WTC11 (cell line): ENCODE data around the gene ATP11A. TPM values are rescaled to one million over a fixed set of nuclear protein-coding genes. Genes with fewer than 3 reads are reported as not detected.

Experiments used
- ATAC-seq: fragments of 200-7000 bp; cut with Tn5 transposase; 2 replicates; pipeline ENCODE4 v1.10.0; 2021; ENCODE audit warnings: mild to moderate bottlenecking, moderate library complexity
- CTCF ChIA-PET: fragments of 300-600 bp; sonication (Branson Sonifier 250); formaldehyde crosslinking; loops from one replicate; lab custom pipeline; 2021; ENCODE audit warnings: antibody characterized with exemption; lab: Charles Lee
- POLR2A ChIA-PET: fragments of 350-600 bp; sonication (Branson Sonifier 250); formaldehyde crosslinking; loops from one replicate; lab custom pipeline; 2021; ENCODE audit warnings: antibody characterized with exemption; lab: Charles Lee
- DNase-seq: peaks from one replicate; pipeline ENCODE4 v3.0.0; 2021; ENCODE audit warnings: low spot score
- H3K27ac Mint-ChIP-seq: 2 replicates; pipeline ENCODE4 v1.8.0; 2021; ENCODE audit warnings: mixed read lengths
- H3K27me3 Mint-ChIP-seq: 2 replicates; pipeline ENCODE4 v1.8.0; 2021; ENCODE audit warnings: low read depth, mild to moderate bottlenecking, moderate library complexity, mixed read lengths
- H3K36me3 Mint-ChIP-seq: 2 replicates; pipeline ENCODE4 v1.8.0; 2021; ENCODE audit warnings: mixed read lengths
- H3K4me1 Mint-ChIP-seq: 2 replicates; pipeline ENCODE4 v1.8.0; 2022; ENCODE audit warnings: mixed read lengths
- H3K4me3 Mint-ChIP-seq: 2 replicates; pipeline ENCODE4 v1.8.0; 2021; ENCODE audit warnings: mild to moderate bottlenecking, moderate library complexity, mixed read lengths
- H3K9me3 Mint-ChIP-seq: 2 replicates; pipeline ENCODE4 v1.8.0; 2021; ENCODE audit warnings: mixed read lengths
- ERG ChIP-seq: fragments of 250-450 bp; sonication (Bioruptor Pico); IDR thresholded peaks from 2 replicates; pipeline ENCODE4 v1.8.0; 2021; ENCODE audit warnings: mild to moderate bottlenecking
- ESRRA ChIP-seq: sonication (generic); formaldehyde crosslinking; IDR thresholded peaks from 2 replicates; pipeline ENCODE4 v1.8.1; 2022; ENCODE audit warnings: mild to moderate bottlenecking, missing genetic modification reagents, borderline replicate concordance
- FOXJ3 ChIP-seq: sonication (generic); formaldehyde crosslinking; IDR thresholded peaks from 2 replicates; pipeline ENCODE4 v1.9.0; 2021; ENCODE audit warnings: missing genetic modification reagents, mild to moderate bottlenecking, borderline replicate concordance
- FOXK1 ChIP-seq: sonication (generic); formaldehyde crosslinking; IDR thresholded peaks from 2 replicates; pipeline ENCODE4 v1.8.0; 2022; ENCODE audit warnings: mild to moderate bottlenecking, moderate library complexity, missing genetic modification reagents
- NFYB ChIP-seq: sonication (generic); formaldehyde crosslinking; conservative IDR thresholded peaks from 2 replicates; pipeline ENCODE4 v1.8.0; 2022; ENCODE audit warnings: low read depth, missing genetic modification reagents
- PRRX2 ChIP-seq: fragments of 250-450 bp; sonication (Bioruptor Pico); IDR thresholded peaks from 2 replicates; pipeline ENCODE4 v1.8.0; 2021; ENCODE audit warnings: mild to moderate bottlenecking
- TEAD1 ChIP-seq: sonication (generic); formaldehyde crosslinking; IDR thresholded peaks from 2 replicates; pipeline ENCODE4 v1.8.0; 2022; ENCODE audit warnings: mild to moderate bottlenecking, missing genetic modification reagents
- USF2 ChIP-seq: sonication (generic); formaldehyde crosslinking; IDR thresholded peaks from 2 replicates; pipeline ENCODE4 v1.8.1; 2023; ENCODE audit warnings: mild to moderate bottlenecking, missing genetic modification reagents, moderate library complexity
- ZBTB21 ChIP-seq: sonication (generic); formaldehyde crosslinking; IDR thresholded peaks from 2 replicates; pipeline ENCODE4 v1.8.1; 2023; ENCODE audit warnings: mild to moderate bottlenecking, missing genetic modification reagents, borderline replicate concordance
- ZNF281 ChIP-seq: sonication (generic); formaldehyde crosslinking; IDR thresholded peaks from 2 replicates; pipeline ENCODE4 v1.8.0; 2023; ENCODE audit warnings: mild to moderate bottlenecking, missing genetic modification reagents
- ZNF317 ChIP-seq: sonication (generic); formaldehyde crosslinking; IDR thresholded peaks from 2 replicates; pipeline ENCODE4 v1.8.1; 2023; ENCODE audit warnings: low read depth, mild to moderate bottlenecking, moderate library complexity, missing genetic modification reagents, borderline replicate concordance
- ZNF396 ChIP-seq: fragments of 250-450 bp; sonication (Bioruptor Pico); IDR thresholded peaks from 2 replicates; pipeline ENCODE4 v1.8.0; 2021; ENCODE audit warnings: mild to moderate bottlenecking, moderate library complexity, borderline replicate concordance
- ZNF416 ChIP-seq: fragments of 250-450 bp; sonication (Bioruptor Pico); IDR thresholded peaks from 2 replicates; pipeline ENCODE4 v1.9.0; 2021; ENCODE audit warnings: mild to moderate bottlenecking, inconsistent platforms
- ZNF423 ChIP-seq: fragments of 250-450 bp; sonication (Bioruptor Pico); IDR thresholded peaks from 2 replicates; pipeline ENCODE4 v2.1.2; 2022; ENCODE audit warnings: mild to moderate bottlenecking, moderate library complexity
- ZNF512 ChIP-seq: sonication (generic); formaldehyde crosslinking; IDR thresholded peaks from 2 replicates; pipeline ENCODE4 v1.8.1; 2022; ENCODE audit warnings: missing genetic modification reagents, borderline replicate concordance
- ZSCAN18 ChIP-seq: fragments of 250-450 bp; sonication (Bioruptor Pico); IDR thresholded peaks from 2 replicates; pipeline ENCODE4 v2.1.2; 2022; ENCODE audit warnings: mild to moderate bottlenecking, moderate library complexity
- total RNA-seq: library from RNA; stranded (reverse); gene quantifications from 3 replicates; pipeline ENCODE4 v1.2.3, GENCODE V29; 2021

ATP11A gene
- total RNA-seq, 1 experiment from 2014 or later, result 100 TPM

- TF ChIP-seq ZSCAN18 (CRISPR knock-in tag), result no peak
- no peak for TF ChIP-seq ZNF512
- no peak for TF ChIP-seq FOXJ3 (CRISPR knock-in tag)
Measured at GRCh38 chr13:112712451-112713207, 22.8 kb downstream of the ATP11A start (continued).

GRCh38 chr13:112713517-112714253, 23.8 kb downstream of the ATP11A start:
- H3K27ac Mint-ChIP-seq, result peak overlapping the region; percentile 98
- no peak overlapping the region for H3K4me3 Mint-ChIP-seq
- ATAC-seq (no peak), DNase-seq (peak; percentile 8)
- ChIA-PET CTCF (interaction anchor here (2.3 kb wide), 1 partner anchor 20 kb away, joined by 13 read pairs; no protein-coding TSS in a partner anchor), POLR2A (interaction anchor here (1.1 kb wide), 1 partner anchor 11 kb away, joined by 3 read pairs; no protein-coding TSS in a partner anchor)
- peaks cover 6% of the 10 kb centered on the region; the same call in 1 of the 2 replicates for H3K36me3 Mint-ChIP-seq
- TF ChIP-seq ZNF416 (no peak), USF2 (CRISPR knock-in tag) (no peak), ESRRA (CRISPR knock-in tag) (no peak), PRRX2 (no peak), ZNF281 (CRISPR knock-in tag) (no peak), ZNF396 (CRISPR knock-in tag) (no peak), FOXJ3 (CRISPR knock-in tag) (no peak), ZNF423 (CRISPR knock-in tag) (no peak), TEAD1 (CRISPR knock-in tag) (no peak), ERG (CRISPR knock-in tag) (no peak), ZBTB21 (no peak), NFYB (CRISPR knock-in tag) (no peak), FOXK1 (CRISPR knock-in tag) (no peak), ZSCAN18 (CRISPR knock-in tag) (no peak), ZNF317 (CRISPR knock-in tag) (no peak)
- no peaks in the 10 kb centered on the region for H3K9me3 Mint-ChIP-seq
- H3K27me3 Mint-ChIP-seq, result no peaks in the 10 kb centered on the region
- H3K4me1 Mint-ChIP-seq, result peaks cover 91% of the 10 kb centered on the region
